HCT116 (cell line): ENCODE results near the gene EIF3J. TPM values are rescaled to one million over a fixed set of nuclear protein-coding genes. Genes with fewer than 3 reads are reported as not detected.

Experiments used
- ATAC-seq: fragments of 200-7000 bp; cut with Tn5 transposase; 2 replicates; pipeline ENCODE4 v1.9.1; 2020; ENCODE audit warnings: mild to moderate bottlenecking, moderate library complexity
- BruUV-seq: library from RNA; stranded (reverse); fragments of 400-500 nt; replicated peaks from 2 replicates; lab custom pipeline; 2021; lab: Mats Ljungman, UMichigan
- CTCF ChIA-PET: fragments of 300-600 bp; sonication (Branson Sonifier 250); formaldehyde crosslinking; loops from one replicate; lab custom pipeline; 2021; ENCODE audit warnings: antibody characterized with exemption; lab: Charles Lee
- POLR2A ChIA-PET: fragments of 300-600, 350-600 bp; sonication (Branson Sonifier 250); formaldehyde crosslinking; loops from one replicate; lab custom pipeline; 2021; ENCODE audit warnings: antibody characterized with exemption; lab: Charles Lee
- RAD21 ChIA-PET, 2 experiments: fragments of 300-600 bp; sonication (Branson Sonifier 250); formaldehyde crosslinking; loops; one replicate each; lab custom pipeline; 2023; ENCODE audit warnings: low total read pairs in 2 of 2; ENCODE audit not compliant: uncharacterized antibody in 2 of 2, unreplicated experiment in 2 of 2, low non-redundant PET in 1 of 2; lab: Charles Lee
- DNase-seq: peaks from one replicate; pipeline ENCODE4 v3.0.0-alpha.2; 2010; ENCODE audit warnings: low read depth, low spot score
- H2AFZ ChIP-seq: fragments of 200-600 bp; shearing (Covaris generic), sonication (generic); 2 replicates; pipeline ENCODE4 v1.6.1; 2017; ENCODE audit warnings: low read depth, mixed run types, mixed read lengths, antibody characterized with exemption, low read length; ENCODE audit not compliant: poor library complexity, severe bottlenecking
- H3K27ac ChIP-seq: 2 replicates; pipeline ENCODE4 v1.5.1; 2012; ENCODE audit warnings: low read depth, low read length
- H3K27me3 ChIP-seq: fragments of 200-600 bp; sonication (generic); 2 replicates; pipeline ENCODE4 v1.6.1; 2016; ENCODE audit warnings: mixed run types, low read length, mixed read lengths; ENCODE audit not compliant: insufficient read depth
- H3K36me3 ChIP-seq, 2 experiments: fragments of 200-500 bp in 1 of 2; fragments of 200-600 bp in 1 of 2; sonication (Bioruptor generic) in 1 of 2; sonication (generic) in 1 of 2; 2 replicates each; pipeline versions ENCODE4 v1.5.1 to v1.6.1; 2014 to 2016; ENCODE audit warnings: low read length in 2 of 2, inconsistent platforms in 1 of 2, mixed read lengths in 1 of 2, mixed run types in 1 of 2; ENCODE audit not compliant: insufficient read depth in 2 of 2, control insufficient read depth in 1 of 2
- H3K4me1 ChIP-seq, 2 experiments: fragments of 200-600 bp in 1 of 2; sonication (generic) in 1 of 2; 2 replicates each; pipeline versions ENCODE4 v1.5.1 to v1.6.1; 2012 to 2017; ENCODE audit warnings: low read length in 2 of 2, inconsistent platforms in 1 of 2, mild to moderate bottlenecking in 1 of 2, mixed read lengths in 1 of 2, mixed run types in 1 of 2, moderate library complexity in 1 of 2; ENCODE audit not compliant: insufficient read depth in 2 of 2, control insufficient read depth in 1 of 2
- H3K4me2 ChIP-seq: fragments of 200-600 bp; sonication (generic); 2 replicates; pipeline ENCODE4 v1.6.1; 2017; ENCODE audit warnings: mixed run types, low read length, mixed read lengths
- H3K4me3 ChIP-seq, 2 experiments: fragments of 200-600 bp in 1 of 2; sonication (generic) in 1 of 2; replicated peaks in 1 of 2; 2 replicates each; pipeline ENCODE4 v1.5.1; 2011 to 2016; ENCODE audit warnings: low read length in 2 of 2, control low read depth in 1 of 2, low read depth in 1 of 2, mild to moderate bottlenecking in 1 of 2, mixed read lengths in 1 of 2, mixed run types in 1 of 2
- H3K79me2 ChIP-seq: fragments of 200-600 bp; sonication (generic); 2 replicates; pipeline ENCODE4 v1.6.1; 2017; ENCODE audit warnings: mild to moderate bottlenecking, mixed run types, low read length, moderate library complexity, mixed read lengths; ENCODE audit not compliant: insufficient read depth
- H3K9ac ChIP-seq: fragments of 200-600 bp; sonication (generic); 2 replicates; pipeline ENCODE4 v1.6.1; 2016; ENCODE audit warnings: low read length, mixed read lengths
- H3K9me2 ChIP-seq: fragments of 200-600 bp; sonication (generic), shearing (Covaris generic); 2 replicates; pipeline ENCODE4 v1.6.1; 2017; ENCODE audit warnings: mixed run types, mild to moderate bottlenecking, moderate library complexity; ENCODE audit not compliant: insufficient read depth
- H3K9me3 ChIP-seq, 2 experiments: fragments of 200-500 bp in 1 of 2; fragments of 200-600 bp in 1 of 2; sonication (Bioruptor generic) in 1 of 2; sonication (generic) in 1 of 2; 2 replicates each; pipeline ENCODE4 v1.6.1; 2014 to 2017; ENCODE audit warnings: low read length in 2 of 2, mixed read lengths in 2 of 2, inconsistent platforms in 1 of 2, low read depth in 1 of 2, mild to moderate bottlenecking in 1 of 2, mixed run types in 1 of 2, moderate library complexity in 1 of 2; ENCODE audit not compliant: control insufficient read depth in 1 of 2, insufficient read depth in 1 of 2
- H4K20me1 ChIP-seq: fragments of 200-600 bp; sonication (generic), shearing (Covaris generic); 2 replicates; pipeline ENCODE4 v1.6.1; 2017; ENCODE audit warnings: mixed run types, mild to moderate bottlenecking, moderate library complexity; ENCODE audit not compliant: insufficient read depth
- ATF3 ChIP-seq: IDR thresholded peaks from 2 replicates; pipeline ENCODE4 v1.6.1; 2012
- CEBPB ChIP-seq: IDR thresholded peaks from 2 replicates; pipeline ENCODE4 v1.6.1; 2012; ENCODE audit warnings: low read depth
- CTCF ChIP-seq, 3 experiments: fragments of 200-600 bp in 1 of 3; sonication (generic) in 1 of 3; IDR thresholded peaks in 2 of 3; conservative IDR thresholded peaks in 1 of 3; 2 replicates each; pipeline ENCODE4 v1.5.1; 2012 to 2017; ENCODE audit warnings: low read depth in 2 of 3, low read length in 2 of 3, antibody characterized with exemption in 1 of 3, borderline replicate concordance in 1 of 3, control low read depth in 1 of 3, mild to moderate bottlenecking in 1 of 3, mixed read lengths in 1 of 3, mixed run types in 1 of 3, moderate library complexity in 1 of 3; ENCODE audit not compliant: insufficient read depth in 1 of 3
- EZH2 ChIP-seq: fragments of 200-600 bp; sonication (generic); IDR thresholded peaks from 2 replicates; pipeline ENCODE4 v1.6.1; 2017; ENCODE audit warnings: antibody characterized with exemption, mixed run types
- EZH2phosphoT487 ChIP-seq: fragments of 200-600 bp; IDR thresholded peaks from 2 replicates; pipeline ENCODE4 v1.6.1; 2018; ENCODE audit warnings: antibody characterized with exemption, borderline replicate concordance
- FOSL1 ChIP-seq: IDR thresholded peaks from 2 replicates; pipeline ENCODE4 v1.6.1; 2012; ENCODE audit warnings: low read depth
- POLR2A ChIP-seq: IDR thresholded peaks from 2 replicates; pipeline ENCODE4 v1.7.0; 2011; ENCODE audit warnings: borderline replicate concordance; ENCODE audit not compliant: insufficient read depth, insufficient read length; ENCODE audit errors: extremely low read depth
- POLR2AphosphoS5 ChIP-seq: IDR thresholded peaks from 2 replicates; pipeline ENCODE4 v1.6.1; 2011; ENCODE audit warnings: mild to moderate bottlenecking, low read depth, low read length, moderate library complexity
- RAD21 ChIP-seq: IDR thresholded peaks from 2 replicates; pipeline ENCODE4 v1.6.1; 2012; ENCODE audit warnings: low read depth, mild to moderate bottlenecking
- REST ChIP-seq: IDR thresholded peaks from 2 replicates; pipeline ENCODE4 v1.6.1; 2012; ENCODE audit warnings: low read depth
- SIN3A ChIP-seq: IDR thresholded peaks from 2 replicates; pipeline ENCODE4 v1.6.1; 2012; ENCODE audit warnings: low read depth
- SP1 ChIP-seq: IDR thresholded peaks from 2 replicates; pipeline ENCODE4 v1.6.1; 2012; ENCODE audit warnings: low read depth
- SRF ChIP-seq: IDR thresholded peaks from 2 replicates; pipeline ENCODE4 v1.6.1; 2012; ENCODE audit warnings: low read depth
- TCF7L2 ChIP-seq: IDR thresholded peaks from 2 replicates; pipeline ENCODE4 v1.7.0; 2011; ENCODE audit warnings: borderline replicate concordance, inconsistent platforms; ENCODE audit not compliant: insufficient read depth, insufficient read length; ENCODE audit errors: extremely low read depth
- YY1 ChIP-seq: IDR thresholded peaks from 2 replicates; pipeline ENCODE4 v1.6.1; 2011; ENCODE audit warnings: low read length, low read depth, moderate library complexity, mild to moderate bottlenecking; ENCODE audit not compliant: insufficient replicate concordance; ENCODE audit errors: extremely low read depth
- ZBTB33 ChIP-seq: IDR thresholded peaks from 2 replicates; pipeline ENCODE4 v1.6.1; 2011; ENCODE audit warnings: mild to moderate bottlenecking, low read length, moderate library complexity; ENCODE audit not compliant: insufficient replicate concordance; ENCODE audit errors: extremely low read depth
- ZFX ChIP-seq: fragments of 450-650 bp; IDR thresholded peaks from 2 replicates; pipeline ENCODE4 v1.6.1; 2017
- ZNF274 ChIP-seq: fragments of 200-500 bp; sonication (Bioruptor generic); IDR thresholded peaks from 2 replicates; pipeline ENCODE4 v1.6.1; 2014; ENCODE audit warnings: mild to moderate bottlenecking, low read depth, low read length, inconsistent platforms
- intact Hi-C: fragments of 100-400 bp; cut with micrococcal nuclease; formaldehyde crosslinking; loops from 2 replicates; pipeline ENCODE4 v1.10.0; 2022
- total RNA-seq: library from RNA; stranded (reverse); gene quantifications from one replicate; pipeline ENCODE4 v1.2.1, GENCODE V29; 2021; ENCODE audit not compliant: unreplicated experiment

The EIF3J gene
- total RNA-seq, 1 experiment from 2014 or later, result 68.6 TPM

- Histone ChIP-seq H4K20me1 (no peaks in the 10 kb centered on the region), H2AFZ (no peak overlapping the region), H3K9ac (no peak overlapping the region), H3K4me3 (no peak overlapping the region), H3K27ac (no peak overlapping the region), H3K36me3 (peaks cover 12 to 20% of the 10 kb centered on the region in 2 experiments), H3K9me2 (no peaks in the 10 kb centered on the region), H3K27me3 (no peaks in the 10 kb centered on the region), H3K4me2 (no peak overlapping the region), H3K9me3 (no peaks in the 10 kb centered on the region), H3K79me2 (no peaks in the 10 kb centered on the region), H3K4me1 (no peaks in the 10 kb centered on the region)
- no peak for ATAC-seq
- TF ChIP-seq YY1 (no peak), CEBPB (no peak), CTCF (IDR thresholded peaks at IDR 0.05 in 2 of 3, conservative IDR thresholded peaks at IDR 0.05 in 1 of 3; ENCODE audit: borderline replicate concordance in 1 of 3, insufficient read depth in 1 of 3, low read depth in 2 of 3, low read length in 2 of 3) (no peak), TCF7L2 (no peak), POLR2AphosphoS5 (no peak), FOSL1 (no peak), POLR2A (no peak), RAD21 (no peak), ZBTB33 (no peak), SRF (no peak), EZH2 (no peak), EZH2phosphoT487 (no peak), REST (no peak), ZNF274 (no peak), ZFX (no peak), SP1 (no peak), SIN3A (no peak), ATF3 (no peak)
- DNase-seq, result no peak
- no TSS peak for BruUV-seq
- RAD21 ChIA-PET, result no interaction called here
- POLR2A ChIA-PET, result no interaction called here
- intact Hi-C loops, result no loop called here
- CTCF ChIA-PET, result no interaction called here
These were observed 33.4 kb downstream of the EIF3J start for GRCh38 chr15:44570361-44570760.
